ENCODE results near the gene FAM170B.

The FAM170B gene

DNA sequence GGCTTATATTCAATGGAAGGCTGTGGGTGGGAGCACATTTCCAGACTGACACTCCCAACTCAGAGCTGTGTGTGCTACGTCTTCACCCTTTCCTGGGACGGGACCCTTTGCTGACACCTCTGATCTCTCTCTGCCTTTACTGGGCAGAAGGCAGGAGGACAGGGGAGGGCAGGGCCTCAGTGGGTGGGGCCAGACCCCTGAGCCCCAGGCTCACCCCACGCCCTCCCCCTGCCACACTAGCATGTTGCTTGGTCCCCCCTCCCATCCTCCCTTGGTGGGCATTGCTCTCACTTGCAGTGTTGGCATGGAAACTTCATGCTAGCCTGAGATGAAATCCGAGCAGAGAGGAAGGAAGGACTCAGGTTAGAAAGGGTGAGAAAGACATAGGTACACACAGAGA lies 36.0 kb upstream of the FAM170B start:
- no peak for DNase-seq (ENCODE audit: low read depth in 2 of 2)

- no peak for DNase-seq (ENCODE audit: low read depth in 2 of 2)
Observed at GRCh38 chr10:49168831-49169500, 35.1 kb upstream of the FAM170B start.

DNA sequence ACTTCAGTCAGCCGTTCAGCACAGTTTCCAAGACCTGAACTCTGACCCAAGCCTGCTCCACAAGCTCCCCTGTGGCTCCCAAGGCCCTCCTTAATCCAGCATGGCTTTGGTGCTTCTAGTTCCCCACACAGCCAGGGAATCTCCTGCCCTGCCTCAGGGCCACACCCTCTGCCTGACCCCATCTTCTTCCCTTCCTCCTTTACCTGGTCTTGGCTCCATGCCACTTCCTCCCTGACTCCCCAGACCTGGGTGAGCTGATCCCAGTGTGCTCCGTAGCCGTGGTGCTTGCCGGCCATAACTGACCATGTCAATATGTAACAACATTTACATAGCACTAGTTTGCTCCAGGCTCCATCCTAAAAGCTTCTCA lies 34.3 kb upstream of the FAM170B start:
- DNase-seq (ENCODE audit: low read depth in 2 of 2): no peak

DNA sequence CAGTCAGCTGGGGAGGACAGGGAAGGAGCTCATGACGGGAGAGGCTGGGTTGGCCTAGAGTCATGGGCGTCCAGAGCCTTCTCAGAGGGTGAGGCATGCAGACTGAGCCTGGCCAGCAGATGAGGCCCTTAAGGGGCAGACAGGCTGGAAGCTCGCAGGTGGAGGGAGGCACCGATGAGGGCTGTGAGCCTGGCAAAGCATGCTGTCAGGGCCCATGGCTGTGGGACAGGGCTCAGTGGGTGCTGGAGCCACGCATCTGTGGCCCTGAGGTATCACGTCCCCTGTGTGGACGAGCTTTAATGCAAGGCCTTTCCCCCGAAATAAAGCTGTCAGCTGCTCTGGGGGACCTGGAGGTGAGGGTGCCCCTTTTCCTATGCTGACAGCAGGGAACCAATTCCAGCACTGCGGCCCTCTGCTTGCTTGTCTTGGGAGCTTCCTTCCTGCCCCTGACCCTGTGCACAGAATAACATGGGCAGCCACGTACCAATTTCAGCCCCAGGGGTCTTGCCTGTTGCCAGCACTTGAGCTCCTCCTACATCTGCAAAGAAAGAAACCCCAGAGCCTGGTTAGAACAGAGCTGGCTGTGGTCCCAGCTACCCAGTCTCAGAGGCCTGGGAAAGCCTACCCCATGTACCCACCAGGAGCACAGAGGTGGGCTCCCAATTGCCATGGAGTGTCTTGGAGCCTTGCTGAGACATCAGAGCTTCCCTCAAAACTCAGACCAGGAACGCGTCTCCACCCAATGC lies 33.8 kb upstream of the FAM170B start:
- DNase-seq (ENCODE audit: low read depth in 2 of 2): no peak

DNA sequence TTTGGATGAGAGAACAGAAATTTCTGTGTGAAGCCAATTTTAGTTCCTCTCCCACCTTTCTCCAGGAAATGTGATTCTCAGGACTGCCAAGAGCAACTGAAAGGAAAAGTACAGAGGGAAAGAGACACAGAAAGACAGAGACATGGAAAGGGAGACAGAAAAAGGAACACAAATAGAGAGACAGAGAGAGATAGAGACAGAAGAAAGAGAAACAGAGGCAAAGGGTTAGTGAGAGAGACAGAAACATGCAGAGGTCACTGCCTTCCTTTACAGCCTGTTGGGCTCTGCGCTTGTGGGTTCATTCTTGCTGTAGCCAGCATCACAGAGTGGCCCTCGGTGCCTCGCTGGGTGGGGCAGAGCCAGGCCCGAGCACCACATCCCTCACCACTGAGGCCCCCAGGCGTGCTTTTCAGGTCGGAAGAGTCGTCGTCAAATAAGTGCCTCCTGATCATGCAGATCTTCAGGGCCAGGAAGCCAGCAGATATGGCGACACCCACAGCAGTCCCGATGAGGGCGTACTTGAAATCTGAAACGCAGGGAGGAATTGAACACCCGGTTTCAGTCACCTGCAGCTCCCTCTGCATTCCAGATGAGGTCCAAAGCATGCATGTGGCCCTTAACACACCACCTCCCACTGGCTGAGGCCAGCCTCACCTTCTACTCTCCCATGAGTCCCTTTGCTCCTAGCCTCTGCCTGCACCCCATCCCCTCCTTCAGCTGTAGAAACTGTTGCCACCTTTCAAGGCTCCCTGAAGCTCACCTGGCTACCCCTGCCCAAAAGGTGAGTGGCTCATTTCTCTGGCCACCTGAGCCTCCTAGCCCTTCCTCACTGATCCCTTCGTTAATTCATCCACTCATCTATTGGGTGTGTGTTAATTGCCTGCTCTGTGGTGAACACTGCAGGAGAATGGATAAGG lies 32.9 kb upstream of the FAM170B start:
- DNase-seq (ENCODE audit: low read depth in 2 of 2): no peak

GRCh38 chr10:49165821-49166483 lies 32.1 kb upstream of the FAM170B start:
- DNase-seq (ENCODE audit: low read depth in 2 of 2): no peak

- no peak for DNase-seq (ENCODE audit: low read depth in 2 of 2)
Observed at GRCh38 chr10:49165259-49165658, 31.4 kb upstream of the FAM170B start.

- no peak for DNase-seq (ENCODE audit: low read depth in 2 of 2)
Observed at GRCh38 chr10:49164559-49165188, 30.9 kb upstream of the FAM170B start.

- no peak for DNase-seq (ENCODE audit: low read depth in 2 of 2)
Observed at GRCh38 chr10:49163741-49164140, 29.9 kb upstream of the FAM170B start.

- no peak for DNase-seq (ENCODE audit: low read depth in 2 of 2)
Observed at GRCh38 chr10:49162761-49163310, 29.0 kb upstream of the FAM170B start.

DNA sequence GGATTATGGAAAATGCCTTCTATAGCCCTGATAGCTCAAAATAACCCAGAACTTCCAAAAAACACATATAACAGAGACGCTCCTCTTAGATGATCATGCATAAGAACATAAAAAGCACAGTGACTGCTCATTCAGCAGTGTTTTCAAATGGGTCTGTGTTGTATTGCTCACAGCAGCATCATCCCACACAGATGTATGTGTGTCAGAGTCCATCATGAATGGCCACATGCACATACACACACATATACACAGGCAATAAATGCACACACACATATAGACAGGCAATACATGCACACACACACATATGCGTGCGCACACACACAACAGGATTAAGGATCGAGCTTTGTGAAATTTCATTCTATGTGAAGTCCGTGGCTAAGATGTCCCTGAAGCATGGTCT lies 28.2 kb upstream of the FAM170B start:
- no peak for DNase-seq (ENCODE audit: low read depth in 2 of 2)

DNA sequence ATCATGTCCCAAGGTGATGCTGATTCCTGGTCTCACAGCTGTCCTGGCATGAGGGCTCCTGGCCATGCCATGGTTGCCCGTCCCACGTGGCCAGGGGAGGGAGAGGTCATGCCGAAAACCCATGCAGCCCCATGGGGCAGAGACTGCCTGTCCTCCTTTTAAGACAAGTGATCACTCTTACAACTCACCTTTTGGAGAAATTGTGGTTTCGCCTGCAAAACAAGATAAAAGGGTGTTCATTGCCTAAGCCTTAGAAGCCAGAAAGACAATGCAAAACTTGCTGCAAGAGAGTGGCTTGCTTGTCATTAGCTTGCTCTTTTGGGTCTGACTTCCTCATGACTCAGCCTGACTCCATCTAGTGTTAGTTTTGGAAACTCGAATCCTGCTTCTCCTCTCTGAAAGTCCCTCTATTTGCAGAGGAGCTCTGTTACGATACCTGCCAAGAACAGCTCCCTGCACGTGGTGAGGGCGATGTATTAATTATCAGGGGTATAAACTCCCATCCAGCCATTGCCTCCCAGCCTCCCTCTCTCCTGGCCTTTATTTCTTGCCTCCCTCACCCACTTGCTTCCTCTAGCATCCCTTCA lies 27.7 kb upstream of the FAM170B start:
- no peak for DNase-seq (ENCODE audit: low read depth in 2 of 2)

GRCh38 chr10:49160814-49161213 lies 27.0 kb upstream of the FAM170B start:
- no peak for DNase-seq (ENCODE audit: low read depth in 2 of 2)

- no peak for DNase-seq (ENCODE audit: low read depth in 2 of 2)
Observed at GRCh38 chr10:49160110-49160509, 26.3 kb upstream of the FAM170B start.

GRCh38 chr10:49158915-49159314 lies 25.1 kb upstream of the FAM170B start:
- DNase-seq (ENCODE audit: low read depth in 2 of 2): no peak

DNA sequence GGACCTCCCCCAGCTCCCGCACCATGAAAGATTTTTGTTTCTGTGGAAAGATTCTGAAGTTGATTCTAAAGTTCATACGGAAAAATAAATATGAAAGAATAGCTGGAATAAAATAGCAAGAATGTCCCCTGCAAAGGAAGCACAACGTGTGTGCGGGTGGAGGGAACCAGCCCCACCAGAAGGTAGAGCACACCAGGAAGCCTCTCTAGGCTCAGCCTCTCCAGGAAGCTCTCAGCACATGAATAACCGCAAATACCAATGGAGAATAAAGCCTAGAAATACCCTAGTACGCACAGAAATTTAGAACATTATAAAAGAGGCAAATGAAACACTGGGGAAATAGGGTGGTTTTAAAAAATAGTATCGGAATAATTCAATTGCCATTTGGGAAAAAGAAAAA lies 24.6 kb upstream of the FAM170B start:
- no peak for DNase-seq (ENCODE audit: low read depth in 2 of 2)

DNA sequence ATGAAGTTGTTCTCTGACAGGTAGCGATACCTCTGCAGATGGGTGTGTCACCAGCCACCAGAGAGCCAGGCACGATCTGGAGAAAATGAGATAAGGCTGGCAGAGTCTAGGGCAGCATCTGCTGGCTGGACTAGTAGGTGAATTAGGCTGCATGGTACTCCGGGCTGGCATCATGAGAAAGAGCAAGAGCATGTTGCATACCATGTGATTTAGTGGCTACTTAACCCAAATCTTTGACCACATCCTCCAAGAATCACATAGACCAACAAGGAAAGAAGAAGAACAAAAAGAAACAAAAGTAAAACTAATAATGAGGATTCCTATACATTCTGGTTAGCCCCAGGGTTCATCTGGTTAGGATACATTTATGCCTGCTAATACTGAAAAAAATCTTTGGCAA lies 23.4 kb upstream of the FAM170B start:
- no peak for DNase-seq (ENCODE audit: low read depth in 2 of 2)

GRCh38 chr10:49154641-49155040 lies 20.8 kb upstream of the FAM170B start:
- DNase-seq (ENCODE audit: low read depth in 2 of 2): no peak

GRCh38 chr10:49153971-49154370 lies 20.1 kb upstream of the FAM170B start:
- DNase-seq (ENCODE audit: low read depth in 2 of 2): no peak

GRCh38 chr10:49153115-49153514 lies 19.3 kb upstream of the FAM170B start:
- DNase-seq (ENCODE audit: low read depth in 2 of 2): no peak

- no peak for DNase-seq (ENCODE audit: low read depth in 2 of 2)
Observed at GRCh38 chr10:49152663-49153062, 18.8 kb upstream of the FAM170B start.

Data from stimulated activated CD8-positive, alpha-beta memory T cell treated with anti-CD3 and anti-CD28 coated beads, Interleukin-2, amount 100 ng/mL, for 48 hours (primary cell).